ENCODE data around the gene PTPRK. TPM values are rescaled to one million over a fixed set of nuclear protein-coding genes. Genes with fewer than 3 reads are reported as not detected.

Gene PTPRK
- total RNA-seq, 4 donors from 2014 or later, result 40.1 to 82.0 (median 57.6) TPM

DNA sequence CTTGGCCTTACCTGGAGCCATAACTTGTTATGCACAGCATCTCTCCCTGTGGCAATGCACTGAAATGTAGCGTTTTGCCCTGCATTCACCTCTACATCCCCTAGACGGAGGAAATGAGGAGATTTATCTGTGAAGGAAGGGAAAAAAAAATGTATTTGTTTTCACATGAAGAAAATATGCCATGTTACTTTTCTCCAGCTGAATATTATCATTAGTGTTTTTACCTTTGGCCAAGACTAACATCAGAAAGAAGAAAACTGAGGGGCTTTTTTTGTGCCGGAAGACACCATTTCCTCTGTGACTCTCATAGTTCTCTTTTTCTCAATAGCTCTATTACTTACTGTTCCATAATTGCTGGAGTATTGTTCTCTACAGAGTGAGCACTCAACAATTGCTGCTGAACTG is 280.4 kb downstream of the PTPRK start:
- no peak overlapping the region for H3K27ac ChIP-seq
- 69% methylated on average over 3 of the region's 3 CpGs for WGBS
- no peaks in the 10 kb centered on the region for H3K36me3 ChIP-seq
- H3K27me3 ChIP-seq, result no peaks in the 10 kb centered on the region
- no peaks in the 10 kb centered on the region for H3K9me3 ChIP-seq
- no peak for TF ChIP-seq EP300 (IDR thresholded peaks at IDR 0.05)
- H3K4me1 ChIP-seq, result no peaks in the 10 kb centered on the region
- DNase-seq (ENCODE audit: low spot score in 2 of 2), result no peak
- H3K4me3 ChIP-seq, result no peak overlapping the region

DNA sequence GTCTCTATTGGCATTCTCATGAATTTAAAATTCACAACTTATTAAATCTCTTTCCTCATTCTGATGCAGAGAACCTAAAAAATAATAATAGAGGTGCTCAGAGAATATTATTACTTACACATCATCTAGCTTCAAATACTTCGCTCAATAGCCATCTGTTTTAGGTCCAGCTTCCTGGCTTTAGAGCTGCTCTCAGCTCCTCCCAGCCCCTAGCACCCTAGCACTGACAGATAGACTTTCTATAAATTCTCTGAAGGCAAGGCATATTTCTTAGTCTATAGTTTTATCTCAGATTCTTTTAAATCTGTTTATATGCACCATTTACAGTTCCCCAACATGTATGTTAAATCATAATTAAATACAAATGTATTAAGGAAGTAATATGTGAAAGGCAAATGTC is 281.3 kb downstream of the PTPRK start:
- H3K4me1 ChIP-seq, result no peaks in the 10 kb centered on the region
- H3K9me3 ChIP-seq, result no peaks in the 10 kb centered on the region
- no peak overlapping the region for H3K4me3 ChIP-seq
- no peaks in the 10 kb centered on the region for H3K36me3 ChIP-seq
- no peaks in the 10 kb centered on the region for H3K27me3 ChIP-seq
- TF ChIP-seq EP300 (IDR thresholded peaks at IDR 0.05) (no peak), POLR2AphosphoS5 (IDR thresholded peaks at IDR 0.05) (no peak), POLR2A (IDR thresholded peaks at IDR 0.05) (no peak)
- TF ChIP-seq, protein P1, sequence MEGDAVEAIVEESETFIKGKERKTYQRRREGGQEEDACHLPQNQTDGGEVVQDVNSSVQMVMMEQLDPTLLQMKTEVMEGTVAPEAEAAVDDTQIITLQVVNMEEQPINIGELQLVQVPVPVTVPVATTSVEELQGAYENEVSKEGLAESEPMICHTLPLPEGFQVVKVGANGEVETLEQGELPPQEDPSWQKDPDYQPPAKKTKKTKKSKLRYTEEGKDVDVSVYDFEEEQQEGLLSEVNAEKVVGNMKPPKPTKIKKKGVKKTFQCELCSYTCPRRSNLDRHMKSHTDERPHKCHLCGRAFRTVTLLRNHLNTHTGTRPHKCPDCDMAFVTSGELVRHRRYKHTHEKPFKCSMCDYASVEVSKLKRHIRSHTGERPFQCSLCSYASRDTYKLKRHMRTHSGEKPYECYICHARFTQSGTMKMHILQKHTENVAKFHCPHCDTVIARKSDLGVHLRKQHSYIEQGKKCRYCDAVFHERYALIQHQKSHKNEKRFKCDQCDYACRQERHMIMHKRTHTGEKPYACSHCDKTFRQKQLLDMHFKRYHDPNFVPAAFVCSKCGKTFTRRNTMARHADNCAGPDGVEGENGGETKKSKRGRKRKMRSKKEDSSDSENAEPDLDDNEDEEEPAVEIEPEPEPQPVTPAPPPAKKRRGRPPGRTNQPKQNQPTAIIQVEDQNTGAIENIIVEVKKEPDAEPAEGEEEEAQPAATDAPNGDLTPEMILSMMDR (IDR thresholded peaks at IDR 0.05), result no peak
- 89% methylated on average over 1 of the region's 1 CpG for WGBS
- no peak for DNase-seq (ENCODE audit: low spot score in 2 of 2)
- H3K27ac ChIP-seq, result no peak overlapping the region

- 83% methylated on average over 1 of the region's 1 CpG for WGBS
- TF ChIP-seq EP300 (IDR thresholded peaks at IDR 0.05), result no peak
- TF ChIP-seq, protein P1 (IDR thresholded peaks at IDR 0.05), result no peak
- no peak for TF ChIP-seq POLR2A (IDR thresholded peaks at IDR 0.05)
- no peak for TF ChIP-seq POLR2AphosphoS5 (IDR thresholded peaks at IDR 0.05)
- H3K36me3 ChIP-seq, result no peaks in the 10 kb centered on the region
- H3K4me3 ChIP-seq, result no peak overlapping the region
- H3K27ac ChIP-seq, result no peak overlapping the region
- no peak for DNase-seq (ENCODE audit: low spot score in 2 of 2)
- no peaks in the 10 kb centered on the region for H3K27me3 ChIP-seq
- no peaks in the 10 kb centered on the region for H3K9me3 ChIP-seq
- H3K4me1 ChIP-seq, result no peaks in the 10 kb centered on the region
Observed at GRCh38 chr6:128238225-128238624, 282.2 kb downstream of the PTPRK start.

DNA sequence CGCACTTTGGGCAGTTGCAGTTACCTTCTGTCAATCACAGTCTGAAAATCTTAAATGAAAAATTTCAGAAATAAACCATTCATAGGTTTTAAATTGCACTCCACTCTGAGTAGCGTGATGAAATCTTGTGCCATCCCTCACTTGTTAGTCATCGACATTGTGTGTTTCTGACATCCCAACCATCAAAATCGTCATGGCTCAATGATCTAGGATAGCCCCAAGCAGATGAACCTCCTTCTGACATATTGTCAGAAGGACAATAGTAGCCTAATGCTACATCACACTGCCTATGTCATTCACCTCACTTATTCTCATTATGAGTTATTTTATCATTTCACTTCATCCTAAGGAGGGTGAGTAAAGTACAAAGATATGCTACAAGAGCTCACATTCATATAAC is 284.8 kb downstream of the PTPRK start:
- no peak for DNase-seq (ENCODE audit: low spot score in 2 of 2)
- TF ChIP-seq POLR2AphosphoS5 (IDR thresholded peaks at IDR 0.05), result no peak
- TF ChIP-seq, protein P1 (IDR thresholded peaks at IDR 0.05), result no peak
- TF ChIP-seq EP300 (IDR thresholded peaks at IDR 0.05), result no peak
- no peak for TF ChIP-seq POLR2A (IDR thresholded peaks at IDR 0.05)
- Histone ChIP-seq H3K27ac (no peak overlapping the region), H3K36me3 (no peaks in the 10 kb centered on the region), H3K9me3 (no peaks in the 10 kb centered on the region), H3K4me1 (no peaks in the 10 kb centered on the region), H3K27me3 (no peaks in the 10 kb centered on the region), H3K4me3 (no peak overlapping the region)
- 81% methylated on average over 4 of the region's 4 CpGs for WGBS

DNA sequence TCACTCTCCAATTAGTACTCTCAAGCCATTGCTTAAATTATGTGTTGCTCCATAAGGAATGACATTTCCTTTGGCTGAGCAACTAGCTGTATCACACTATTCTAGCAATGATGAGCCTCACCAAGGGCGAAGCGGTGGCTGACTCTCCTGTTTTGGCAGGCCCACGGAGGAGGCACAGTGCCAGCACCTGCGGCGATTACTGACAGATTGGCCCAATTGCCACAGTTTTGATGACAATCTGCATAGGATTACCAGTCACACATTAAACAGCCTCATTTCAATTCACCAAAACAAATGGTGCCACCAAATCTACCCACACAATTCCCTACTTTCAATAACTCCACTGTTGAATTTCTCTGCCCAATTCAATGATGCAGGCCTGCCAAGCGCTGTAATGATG is 286.9 kb downstream of the PTPRK start:
- no peak for TF ChIP-seq POLR2A (IDR thresholded peaks at IDR 0.05)
- TF ChIP-seq, protein P1 (IDR thresholded peaks at IDR 0.05), result no peak
- no peak for TF ChIP-seq POLR2AphosphoS5 (IDR thresholded peaks at IDR 0.05)
- no peak for TF ChIP-seq EP300 (IDR thresholded peaks at IDR 0.05)
- Histone ChIP-seq H3K4me1 (no peaks in the 10 kb centered on the region), H3K4me3 (no peak overlapping the region), H3K27ac (no peak overlapping the region), H3K9me3 (no peaks in the 10 kb centered on the region), H3K27me3 (no peaks in the 10 kb centered on the region), H3K36me3 (no peaks in the 10 kb centered on the region)
- WGBS, result 71% methylated on average over 6 of the region's 6 CpGs
- no peak for DNase-seq (ENCODE audit: low spot score in 2 of 2)

All from suprapubic skin (tissue), 4 donors.